Lung (tissue), 12 donors: ENCODE measurements around the gene EXOSC9. TPM values are rescaled to one million over a fixed set of nuclear protein-coding genes. Genes with fewer than 3 reads are reported as not detected.

Experiments used
- ATAC-seq: fragments of 200-7000 bp; cut with Tn5 transposase; one replicate; pipeline ENCODE4 v1.9.1; 2020; ENCODE audit warnings: moderate number of reproducible peaks; ENCODE audit not compliant: insufficient read depth, low FRiP score
- DNase-seq, 3 donors: peaks; one replicate each; pipeline ENCODE4 v3.0.0-alpha.2; 2013 to 2017
- H3K27ac ChIP-seq, 2 donors: one replicate each; pipeline ENCODE4 v1.5.1; 2013; ENCODE audit warnings: mild to moderate bottlenecking in 2 of 2, moderate library complexity in 2 of 2, control low read depth in 1 of 2, inconsistent platforms in 1 of 2, low read depth in 1 of 2, low read length in 1 of 2
- H3K27me3 ChIP-seq, 3 donors: one replicate each; pipeline ENCODE4 v1.5.1; 2013; ENCODE audit warnings: low read length in 2 of 3; ENCODE audit not compliant: control insufficient read depth in 3 of 3, insufficient read depth in 3 of 3
- H3K36me3 ChIP-seq, 4 donors: one replicate each; pipeline ENCODE4 v1.5.1; 2013; ENCODE audit warnings: low read length in 4 of 4, mild to moderate bottlenecking in 1 of 4, moderate library complexity in 1 of 4; ENCODE audit not compliant: control insufficient read depth in 4 of 4, insufficient read depth in 4 of 4
- H3K4me1 ChIP-seq, 5 donors: one replicate each; pipeline ENCODE4 v1.5.1; 2013; ENCODE audit warnings: low read length in 5 of 5, mild to moderate bottlenecking in 2 of 5, moderate library complexity in 1 of 5; ENCODE audit not compliant: control insufficient read depth in 5 of 5, insufficient read depth in 5 of 5
- H3K4me3 ChIP-seq: one replicate; pipeline ENCODE4 v1.5.1; 2013; ENCODE audit warnings: mild to moderate bottlenecking, control low read depth, moderate library complexity
- H3K9ac ChIP-seq, 2 donors: one replicate each; pipeline ENCODE4 v1.5.1; 2013; ENCODE audit warnings: low read length in 2 of 2, control low read depth in 1 of 2; ENCODE audit not compliant: insufficient read depth in 1 of 2
- H3K9me3 ChIP-seq, 4 donors: one replicate each; pipeline ENCODE4 v1.5.1; 2013; ENCODE audit warnings: low read length in 3 of 4, mild to moderate bottlenecking in 1 of 4, moderate library complexity in 1 of 4; ENCODE audit not compliant: control insufficient read depth in 4 of 4, insufficient read depth in 3 of 4
- WGBS, 2 donors: extraction: QIAGEN DNeasy Blood & Tissue Kit; methylation state at CpG; one replicate each; pipeline ENCODE4 v1.1.7; 2013; 5-methylcytosine and 5-hydroxymethylcytosine counted together
- polyA plus RNA-seq, 2 donors: library from polyadenylated mRNA; stranded (reverse); fragments of 200-250 nt; gene quantifications; one replicate each; pipeline ENCODE4 v1.2.1, GENCODE V29; 2013
- total RNA-seq, 2 donors: library from RNA; depleted of rRNA in 1 of 2; stranded (reverse); fragments of >200 nt in 1 of 2; gene quantifications; one replicate each; pipeline ENCODE4 v1.2.1, GENCODE V29; 2014 to 2021
- TF ChIP-seq, protein P1 (sequence below): IDR thresholded peaks from 2 replicates; pipeline ENCODE4 v1.5.1; 2012; ENCODE audit warnings: mild to moderate bottlenecking; ENCODE audit errors: control extremely low read depth, extremely low read depth
- donor health status: control.
- donor health status: control.
- donor health status: Bipolar disorder and iron deficiency.
- donor health status: healthy.
- donor health status: DM: yes; HTN: yes; CAD: no.

EXOSC9 gene
- total and polyA plus RNA-seq, 4 donors: 15.9 to 30.9 (median 25.3) TPM

DNA sequence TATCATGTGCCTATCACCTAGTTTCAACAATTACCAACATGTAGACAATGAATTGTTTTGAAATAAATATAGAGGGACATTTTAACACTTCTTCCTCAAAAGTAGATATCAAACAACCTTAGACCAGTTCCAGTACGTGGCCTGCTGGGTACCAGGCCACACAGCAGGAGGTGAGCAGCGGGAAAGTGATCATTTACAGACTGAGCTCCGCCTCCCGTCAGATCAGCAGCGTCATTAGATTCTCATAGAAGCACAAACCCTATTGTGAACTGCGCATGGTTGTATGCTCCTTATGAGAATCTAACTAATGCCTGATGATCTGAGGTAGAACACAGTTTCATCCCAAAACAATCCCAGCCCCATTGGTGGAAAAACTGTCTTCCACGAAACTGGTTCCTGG lies 62.7 kb downstream of the EXOSC9 start:
- Histone ChIP-seq H3K27me3 (no peaks in the 10 kb centered on the region), H3K4me3 (no peak overlapping the region), H3K4me1 (no peaks in the 10 kb centered on the region), H3K27ac (no peak overlapping the region), H3K9me3 (no peaks in the 10 kb centered on the region), H3K36me3 (peaks cover 0 to 16% (median 2%) of the 10 kb centered on the region in 4 donors), H3K9ac (peak overlapping the region in 1 of 2 donors; percentile 32)
- TF ChIP-seq, protein P1, sequence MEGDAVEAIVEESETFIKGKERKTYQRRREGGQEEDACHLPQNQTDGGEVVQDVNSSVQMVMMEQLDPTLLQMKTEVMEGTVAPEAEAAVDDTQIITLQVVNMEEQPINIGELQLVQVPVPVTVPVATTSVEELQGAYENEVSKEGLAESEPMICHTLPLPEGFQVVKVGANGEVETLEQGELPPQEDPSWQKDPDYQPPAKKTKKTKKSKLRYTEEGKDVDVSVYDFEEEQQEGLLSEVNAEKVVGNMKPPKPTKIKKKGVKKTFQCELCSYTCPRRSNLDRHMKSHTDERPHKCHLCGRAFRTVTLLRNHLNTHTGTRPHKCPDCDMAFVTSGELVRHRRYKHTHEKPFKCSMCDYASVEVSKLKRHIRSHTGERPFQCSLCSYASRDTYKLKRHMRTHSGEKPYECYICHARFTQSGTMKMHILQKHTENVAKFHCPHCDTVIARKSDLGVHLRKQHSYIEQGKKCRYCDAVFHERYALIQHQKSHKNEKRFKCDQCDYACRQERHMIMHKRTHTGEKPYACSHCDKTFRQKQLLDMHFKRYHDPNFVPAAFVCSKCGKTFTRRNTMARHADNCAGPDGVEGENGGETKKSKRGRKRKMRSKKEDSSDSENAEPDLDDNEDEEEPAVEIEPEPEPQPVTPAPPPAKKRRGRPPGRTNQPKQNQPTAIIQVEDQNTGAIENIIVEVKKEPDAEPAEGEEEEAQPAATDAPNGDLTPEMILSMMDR: no peak
- ATAC-seq (no peak), DNase-seq (no peak)
- WGBS, 2 donors: 92% methylated on average over 7 of the region's 7 CpGs

Other genes starting within 250 kb of the EXOSC9 start
- 100 to 1,000 TPM; 250 to 406 TPM for gene ANXA5, start 104.3 kb upstream of the EXOSC9 start, total RNA-seq
- gene ANXA5, start 104.3 kb upstream of the EXOSC9 start, polyA plus RNA-seq: 100 to 1,000 TPM; 440 to 479 TPM
- gene SMIM43, start 36.2 kb upstream of the EXOSC9 start, total RNA-seq: 10 to 100 TPM in 1 of 2 donors, under 1 TPM in 1; 0.15 to 18.2 TPM
- gene SMIM43, start 36.2 kb upstream of the EXOSC9 start, polyA plus RNA-seq: under 1 TPM; 0.07 to 0.16 TPM
- 1 to 10 TPM; 1.4 to 8.8 TPM for gene CCNA2, start 22.6 kb downstream of the EXOSC9 start, total RNA-seq
- gene CCNA2, start 22.6 kb downstream of the EXOSC9 start, polyA plus RNA-seq: 1 to 10 TPM; 1.5 to 2.0 TPM
- gene BBS7, start 69.2 kb downstream of the EXOSC9 start, total RNA-seq: 10 to 100 TPM; 12.5 to 22.1 TPM
- 1 to 10 TPM; 8.6 to 9.1 TPM for gene BBS7, start 69.2 kb downstream of the EXOSC9 start, polyA plus RNA-seq
- gene TRPC3, start 150.7 kb downstream of the EXOSC9 start, total RNA-seq: 1 to 10 TPM in 1 of 2 donors, under 1 TPM in 1; 0.67 to 6.3 TPM
- gene TRPC3, start 150.7 kb downstream of the EXOSC9 start, polyA plus RNA-seq: under 1 TPM; 0.39 to 0.46 TPM